ENCODE results near the gene NAXE.

DNA sequence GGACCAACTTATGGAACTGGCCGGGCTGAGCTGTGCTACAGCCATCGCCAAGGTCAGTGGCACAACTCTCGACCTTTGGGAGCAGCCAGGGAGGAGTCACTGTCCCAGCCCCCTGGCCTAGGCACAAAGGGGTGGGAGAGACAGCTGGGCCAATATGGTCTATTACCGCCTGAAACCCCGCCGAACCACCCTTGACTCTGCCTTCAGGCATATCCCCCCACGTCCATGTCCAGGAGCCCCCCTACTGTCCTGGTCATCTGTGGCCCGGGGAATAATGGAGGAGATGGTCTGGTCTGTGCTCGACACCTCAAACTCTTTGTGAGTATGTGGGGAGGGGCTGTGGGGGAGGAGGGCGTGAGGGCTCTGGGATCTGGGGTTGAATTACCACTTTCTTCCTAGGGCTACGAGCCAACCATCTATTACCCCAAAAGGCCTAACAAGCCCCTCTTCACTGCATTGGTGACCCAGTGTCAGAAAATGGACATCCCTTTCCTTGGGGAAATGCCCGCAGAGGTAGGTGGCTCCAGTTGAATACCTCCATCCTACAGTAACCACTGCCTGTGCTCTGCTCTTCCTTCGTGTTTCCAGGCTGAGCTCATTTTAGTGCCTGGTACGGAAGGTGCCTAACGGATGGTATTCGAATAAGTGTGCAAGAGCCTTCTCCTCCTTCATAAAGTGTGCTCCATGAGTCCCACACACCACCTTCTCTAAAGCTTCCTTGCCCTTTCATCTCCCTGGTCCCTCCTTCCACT lies 758 bp downstream of the NAXE start:
- TF ChIP-seq, protein P1, sequence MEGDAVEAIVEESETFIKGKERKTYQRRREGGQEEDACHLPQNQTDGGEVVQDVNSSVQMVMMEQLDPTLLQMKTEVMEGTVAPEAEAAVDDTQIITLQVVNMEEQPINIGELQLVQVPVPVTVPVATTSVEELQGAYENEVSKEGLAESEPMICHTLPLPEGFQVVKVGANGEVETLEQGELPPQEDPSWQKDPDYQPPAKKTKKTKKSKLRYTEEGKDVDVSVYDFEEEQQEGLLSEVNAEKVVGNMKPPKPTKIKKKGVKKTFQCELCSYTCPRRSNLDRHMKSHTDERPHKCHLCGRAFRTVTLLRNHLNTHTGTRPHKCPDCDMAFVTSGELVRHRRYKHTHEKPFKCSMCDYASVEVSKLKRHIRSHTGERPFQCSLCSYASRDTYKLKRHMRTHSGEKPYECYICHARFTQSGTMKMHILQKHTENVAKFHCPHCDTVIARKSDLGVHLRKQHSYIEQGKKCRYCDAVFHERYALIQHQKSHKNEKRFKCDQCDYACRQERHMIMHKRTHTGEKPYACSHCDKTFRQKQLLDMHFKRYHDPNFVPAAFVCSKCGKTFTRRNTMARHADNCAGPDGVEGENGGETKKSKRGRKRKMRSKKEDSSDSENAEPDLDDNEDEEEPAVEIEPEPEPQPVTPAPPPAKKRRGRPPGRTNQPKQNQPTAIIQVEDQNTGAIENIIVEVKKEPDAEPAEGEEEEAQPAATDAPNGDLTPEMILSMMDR (IDR thresholded peaks at IDR 0.05): no peak
- TF ChIP-seq EZH2phosphoT487 (IDR thresholded peaks at IDR 0.05) (no peak), EZH2 (IDR thresholded peaks at IDR 0.05) (no peak)

All from neural progenitor cell (in vitro differentiated cells).